ENCODE measurements around the gene DYSF. TPM values are rescaled to one million over a fixed set of nuclear protein-coding genes. Genes with fewer than 3 reads are reported as not detected.

The DYSF gene
- total and polyA plus RNA-seq, 3 donors from 2014 or later = 6.8 to 10.9 (median 8.9) TPM

DNA sequence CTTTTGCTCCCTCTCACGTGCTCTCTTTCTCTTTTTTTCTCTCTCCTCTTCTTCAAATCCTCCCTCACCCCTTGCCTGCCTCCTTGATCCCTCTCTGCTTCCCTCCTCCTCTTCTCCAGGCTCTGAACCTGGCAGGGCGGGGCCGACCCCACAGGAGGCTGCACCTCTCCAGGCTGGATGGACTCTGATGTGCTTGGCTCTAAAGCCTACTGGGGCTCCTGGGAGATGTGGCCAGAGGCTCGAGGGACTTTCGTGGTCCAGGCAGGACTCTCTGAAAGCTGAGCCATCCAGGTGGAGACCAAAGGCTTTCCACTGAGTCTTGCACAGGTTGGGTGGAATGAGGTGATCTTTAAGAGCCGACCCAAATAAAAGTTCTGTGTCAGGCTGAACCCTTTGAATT lies 25.4 kb downstream of the DYSF start:
- no peak overlapping the region for H3K27ac ChIP-seq
- no peaks in the 10 kb centered on the region for H3K36me3 ChIP-seq (ENCODE audit: low read depth, missing control alignments)
- no peak overlapping the region for H3K4me3 ChIP-seq
- DNase-seq = no peak
- no peak for TF ChIP-seq POLR2A (IDR thresholded peaks at IDR 0.05)
- TF ChIP-seq, protein P1, sequence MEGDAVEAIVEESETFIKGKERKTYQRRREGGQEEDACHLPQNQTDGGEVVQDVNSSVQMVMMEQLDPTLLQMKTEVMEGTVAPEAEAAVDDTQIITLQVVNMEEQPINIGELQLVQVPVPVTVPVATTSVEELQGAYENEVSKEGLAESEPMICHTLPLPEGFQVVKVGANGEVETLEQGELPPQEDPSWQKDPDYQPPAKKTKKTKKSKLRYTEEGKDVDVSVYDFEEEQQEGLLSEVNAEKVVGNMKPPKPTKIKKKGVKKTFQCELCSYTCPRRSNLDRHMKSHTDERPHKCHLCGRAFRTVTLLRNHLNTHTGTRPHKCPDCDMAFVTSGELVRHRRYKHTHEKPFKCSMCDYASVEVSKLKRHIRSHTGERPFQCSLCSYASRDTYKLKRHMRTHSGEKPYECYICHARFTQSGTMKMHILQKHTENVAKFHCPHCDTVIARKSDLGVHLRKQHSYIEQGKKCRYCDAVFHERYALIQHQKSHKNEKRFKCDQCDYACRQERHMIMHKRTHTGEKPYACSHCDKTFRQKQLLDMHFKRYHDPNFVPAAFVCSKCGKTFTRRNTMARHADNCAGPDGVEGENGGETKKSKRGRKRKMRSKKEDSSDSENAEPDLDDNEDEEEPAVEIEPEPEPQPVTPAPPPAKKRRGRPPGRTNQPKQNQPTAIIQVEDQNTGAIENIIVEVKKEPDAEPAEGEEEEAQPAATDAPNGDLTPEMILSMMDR (IDR thresholded peaks at IDR 0.05) = no peak
- 64 to 66% methylated on average over 6 of the region's 6 CpGs for WGBS, 2 donors
- H3K9me3 ChIP-seq = no peaks in the 10 kb centered on the region
- intact Hi-C loops (cut with DNase I; ENCODE audit: low total_unique reads) = no loop called here
- no peaks in the 10 kb centered on the region for H3K27me3 ChIP-seq
- H3K4me1 ChIP-seq = no peaks in the 10 kb centered on the region

DNA sequence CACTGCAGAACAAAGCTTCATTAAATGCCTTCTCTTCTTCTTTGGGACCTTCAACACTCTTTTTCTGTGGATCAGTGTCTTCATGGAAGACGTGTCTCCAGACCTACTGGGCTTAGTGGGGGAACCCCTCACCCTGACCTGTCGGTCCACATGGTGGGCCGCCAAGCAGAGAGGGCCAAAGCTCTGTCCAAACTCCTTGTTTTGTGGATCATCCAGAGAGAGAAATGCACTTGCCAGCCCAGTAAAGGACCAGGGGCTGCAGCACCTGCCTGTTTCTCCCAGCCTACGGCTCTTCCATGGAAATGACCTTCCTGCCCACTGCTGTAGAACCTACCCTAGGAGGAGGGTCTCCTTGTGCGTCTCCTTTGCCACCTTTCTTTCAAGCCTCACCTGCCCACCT lies 25.9 kb downstream of the DYSF start:
- Histone ChIP-seq H3K9me3 (no peaks in the 10 kb centered on the region), H3K4me3 (no peak overlapping the region), H3K36me3 (ENCODE audit: low read depth, missing control alignments) (no peaks in the 10 kb centered on the region), H3K27me3 (no peaks in the 10 kb centered on the region), H3K27ac (no peak overlapping the region), H3K4me1 (no peaks in the 10 kb centered on the region)
- TF ChIP-seq, protein P1 (IDR thresholded peaks at IDR 0.05) = no peak
- no peak for TF ChIP-seq POLR2A (IDR thresholded peaks at IDR 0.05)
- DNase-seq = no peak
- WGBS, 2 donors = 67 to 81% methylated on average over 5 of the region's 5 CpGs
- intact Hi-C loops (cut with DNase I; ENCODE audit: low total_unique reads) = no loop called here

DNA sequence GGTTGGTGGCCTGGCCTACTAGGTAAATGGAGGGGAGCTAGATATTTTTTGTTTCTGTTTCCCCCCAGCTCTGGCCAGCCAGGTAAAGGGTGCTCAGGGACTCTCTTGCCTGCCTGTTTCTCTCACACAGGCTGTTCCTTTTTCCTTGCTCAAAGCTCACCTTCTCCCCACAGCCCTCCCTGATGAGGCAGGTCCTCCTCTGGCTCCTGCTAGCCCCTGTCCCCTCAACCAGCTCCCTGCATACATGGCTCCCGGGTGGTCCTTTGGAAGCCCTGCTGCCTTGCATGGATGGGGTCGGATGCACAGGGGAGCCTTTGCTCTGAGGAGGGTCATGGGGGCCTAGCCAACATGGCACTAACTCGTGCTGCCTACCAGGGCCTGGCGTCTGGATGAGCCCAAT lies 27.8 kb downstream of the DYSF start:
- DNase-seq = no peak
- intact Hi-C loops (cut with DNase I; ENCODE audit: low total_unique reads) = no loop called here
- WGBS, 2 donors = 87 to 93% methylated on average over 4 of the region's 4 CpGs
- Histone ChIP-seq H3K27me3 (no peaks in the 10 kb centered on the region), H3K36me3 (ENCODE audit: low read depth, missing control alignments) (no peaks in the 10 kb centered on the region), H3K27ac (no peak overlapping the region), H3K9me3 (no peaks in the 10 kb centered on the region), H3K4me3 (no peak overlapping the region), H3K4me1 (no peaks in the 10 kb centered on the region)
- TF ChIP-seq, protein P1 (IDR thresholded peaks at IDR 0.05) = no peak
- no peak for TF ChIP-seq POLR2A (IDR thresholded peaks at IDR 0.05)

DNA sequence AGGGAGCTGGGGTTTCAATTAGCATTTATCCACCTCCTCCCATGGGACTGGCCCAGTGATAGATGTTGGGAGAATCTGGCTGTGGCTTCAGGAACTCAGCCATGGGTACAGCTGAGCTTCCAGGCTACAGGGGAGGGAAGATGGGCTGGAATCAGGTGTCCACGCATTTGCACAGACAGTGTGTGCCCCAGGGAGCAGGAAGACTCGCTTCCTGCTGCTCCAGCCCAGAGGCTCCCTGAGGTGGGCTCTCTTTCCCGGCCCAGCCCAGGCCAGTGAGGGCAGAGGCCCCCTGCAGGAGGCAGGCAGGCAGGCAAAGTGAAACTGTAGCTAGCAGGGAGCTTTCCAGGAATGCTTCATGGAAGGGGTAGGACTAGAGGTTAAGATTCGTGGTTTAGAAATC lies 28.7 kb downstream of the DYSF start:
- intact Hi-C loops (cut with DNase I; ENCODE audit: low total_unique reads) = no loop called here
- H3K27ac ChIP-seq = no peak overlapping the region
- H3K9me3 ChIP-seq = no peaks in the 10 kb centered on the region
- H3K4me1 ChIP-seq = no peaks in the 10 kb centered on the region
- no peak for TF ChIP-seq POLR2A (IDR thresholded peaks at IDR 0.05)
- no peaks in the 10 kb centered on the region for H3K36me3 ChIP-seq (ENCODE audit: low read depth, missing control alignments)
- WGBS, 2 donors = 83 to 84% methylated on average over 4 of the region's 4 CpGs
- no peak for DNase-seq
- H3K4me3 ChIP-seq = no peak overlapping the region
- no peaks in the 10 kb centered on the region for H3K27me3 ChIP-seq

DNA sequence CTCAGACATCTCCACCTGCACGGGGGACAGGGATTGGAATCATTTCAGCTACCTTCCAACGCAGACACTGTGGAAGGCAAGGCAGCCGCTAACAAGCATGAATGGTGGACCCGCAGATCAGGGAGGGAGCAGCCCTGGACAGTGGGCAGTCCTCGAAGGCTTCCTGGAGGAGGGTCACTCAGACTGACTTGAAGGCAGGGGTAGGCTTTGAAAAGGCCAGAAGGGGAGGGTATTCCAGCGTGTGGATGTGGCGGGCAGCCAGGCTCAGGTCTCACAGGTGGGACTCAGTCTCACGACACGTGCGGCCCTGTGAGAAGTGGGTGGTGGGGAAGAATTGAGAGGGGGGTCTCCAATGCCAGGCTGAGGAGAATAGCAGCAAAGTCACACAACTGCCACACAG lies 29.9 kb downstream of the DYSF start:
- intact Hi-C loops (cut with DNase I; ENCODE audit: low total_unique reads) = no loop called here
- Histone ChIP-seq H3K4me1 (no peaks in the 10 kb centered on the region), H3K27me3 (no peaks in the 10 kb centered on the region), H3K9me3 (no peaks in the 10 kb centered on the region), H3K36me3 (ENCODE audit: low read depth, missing control alignments) (no peaks in the 10 kb centered on the region), H3K4me3 (no peak overlapping the region), H3K27ac (no peak overlapping the region)
- TF ChIP-seq, protein P1 (IDR thresholded peaks at IDR 0.05) = no peak
- no peak for TF ChIP-seq POLR2A (IDR thresholded peaks at IDR 0.05)
- WGBS, 2 donors = 88 to 95% methylated on average over 4 to 10 of the region's 10 CpGs
- DNase-seq = no peak
